ENCODE results near the gene MCCC1.

GRCh38 chr3:183131735-183132134, 32.4 kb upstream of the MCCC1 start:
- no peak for TF ChIP-seq POLR2A (IDR thresholded peaks at IDR 0.05; ENCODE audit: low read length)
- no peak for TF ChIP-seq GATA1 (IDR thresholded peaks at IDR 0.05; ENCODE audit: low read depth, low read length)
